ENCODE measurements around the gene FTMT.
A peak's percentile ranks its signal among the peaks of the same experiment; 100 is the strongest.
"Not testable (repeated sequence)": the region's sequence is repeated elsewhere in the genome, so short reads cannot be mapped to it uniquely, and the experiment has no call there.

FTMT gene

GRCh38 chr5:121851643-121852574 lies at the start of gene FTMT:
TSS of gene FTMT (plus strand) at chr5:121851882. CDS start at chr5:121851964, 82 bp downstream.
- TF ChIP-seq CTCF (IDR thresholded peaks at IDR 0.05; ENCODE audit: low read depth, low read length, missing control alignments) = no peak
- DNase-seq (ENCODE audit: extremely low read depth, low read depth) = no peak
- H3K4me3 ChIP-seq (replicated peaks; ENCODE audit: low read depth, low read length) = no peak within 1 kb of the TSS

- not testable (repeated sequence) for DNase-seq (ENCODE audit: extremely low read depth, low read depth); H3K4me3 ChIP-seq (replicated peaks; ENCODE audit: low read depth, low read length)
Observed at GRCh38 chr5:121805251-121805650, 46.4 kb upstream of the FTMT start.

- DNase-seq (ENCODE audit: extremely low read depth, low read depth) = peak; percentile 7
- TF ChIP-seq CTCF (IDR thresholded peaks at IDR 0.05; ENCODE audit: low read depth, low read length, missing control alignments) = no peak
- no peak overlapping the region for H3K4me3 ChIP-seq (replicated peaks; ENCODE audit: low read depth, low read length)
Observed at GRCh38 chr5:121805911-121806310, 45.8 kb upstream of the FTMT start.

GRCh38 chr5:121816164-121816563 lies 35.5 kb upstream of the FTMT start:
- DNase-seq (ENCODE audit: extremely low read depth, low read depth) = no peak
- TF ChIP-seq CTCF (IDR thresholded peaks at IDR 0.05; ENCODE audit: low read depth, low read length, missing control alignments) = no peak
- no peak overlapping the region for H3K4me3 ChIP-seq (replicated peaks; ENCODE audit: low read depth, low read length)

- DNase-seq (ENCODE audit: extremely low read depth, low read depth) = no peak
- TF ChIP-seq CTCF (IDR thresholded peaks at IDR 0.05; ENCODE audit: low read depth, low read length, missing control alignments) = no peak
- H3K4me3 ChIP-seq (replicated peaks; ENCODE audit: low read depth, low read length) = no peak overlapping the region
Observed at GRCh38 chr5:121819682-121820261, 31.9 kb upstream of the FTMT start.

- no peak for DNase-seq (ENCODE audit: extremely low read depth, low read depth)
- TF ChIP-seq CTCF (IDR thresholded peaks at IDR 0.05; ENCODE audit: low read depth, low read length, missing control alignments) = no peak
Observed at GRCh38 chr5:121833617-121834016, 18.1 kb upstream of the FTMT start.

GRCh38 chr5:121834021-121834420 lies 17.7 kb upstream of the FTMT start:
- no peak for TF ChIP-seq CTCF (IDR thresholded peaks at IDR 0.05; ENCODE audit: low read depth, low read length, missing control alignments)
- DNase-seq (ENCODE audit: extremely low read depth, low read depth) = no peak
- H3K4me3 ChIP-seq (replicated peaks; ENCODE audit: low read depth, low read length) = no peak overlapping the region

More at GRCh38 chr5:121833617-121834016, 18.1 kb upstream of the FTMT start:
- H3K4me3 ChIP-seq (replicated peaks; ENCODE audit: low read depth, low read length) = no peak overlapping the region
